GM19099 (cell line): ENCODE data around the gene PLA2G12A.

Experiments used
- POLR2A ChIP-seq: IDR thresholded peaks from 3 replicates; pipeline ENCODE4 v1.6.1; 2011; ENCODE audit warnings: low read depth; ENCODE audit not compliant: insufficient read length; ENCODE audit errors: extremely low read depth

The PLA2G12A gene

DNA sequence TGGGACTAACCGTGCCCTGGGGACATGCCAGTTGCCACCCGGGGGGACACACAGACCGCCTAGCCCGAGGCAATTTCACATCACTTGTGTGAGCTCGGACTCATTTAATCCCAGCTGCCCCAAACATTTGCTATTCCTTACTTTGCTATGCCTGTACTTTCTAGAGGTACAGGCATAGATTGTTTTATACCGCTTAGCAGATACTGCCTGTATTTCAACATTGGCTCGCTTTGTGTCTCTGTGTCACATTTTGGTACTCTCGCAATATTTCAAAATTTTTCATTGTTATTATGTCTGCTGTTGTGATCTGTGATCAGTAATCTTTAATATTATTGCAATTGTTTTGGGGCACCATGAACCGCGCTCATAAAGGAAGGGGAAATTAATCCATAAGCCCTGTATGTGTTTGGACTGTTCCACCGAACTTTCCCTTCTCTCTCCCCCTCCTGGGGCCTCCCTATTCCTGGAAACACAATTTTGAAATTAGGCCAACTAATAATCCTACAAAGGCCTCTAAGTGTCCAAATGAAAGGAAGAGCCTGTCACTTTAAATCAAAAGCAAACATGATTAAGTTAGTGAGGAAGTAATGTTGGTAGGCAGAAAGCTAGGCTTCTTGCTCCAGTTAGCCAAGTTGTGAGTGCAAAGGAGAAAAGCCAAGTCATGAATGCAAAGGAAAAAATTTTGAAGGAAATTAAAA, 26.1 kb downstream of the PLA2G12A start:
- TF ChIP-seq POLR2A: no peak

DNA sequence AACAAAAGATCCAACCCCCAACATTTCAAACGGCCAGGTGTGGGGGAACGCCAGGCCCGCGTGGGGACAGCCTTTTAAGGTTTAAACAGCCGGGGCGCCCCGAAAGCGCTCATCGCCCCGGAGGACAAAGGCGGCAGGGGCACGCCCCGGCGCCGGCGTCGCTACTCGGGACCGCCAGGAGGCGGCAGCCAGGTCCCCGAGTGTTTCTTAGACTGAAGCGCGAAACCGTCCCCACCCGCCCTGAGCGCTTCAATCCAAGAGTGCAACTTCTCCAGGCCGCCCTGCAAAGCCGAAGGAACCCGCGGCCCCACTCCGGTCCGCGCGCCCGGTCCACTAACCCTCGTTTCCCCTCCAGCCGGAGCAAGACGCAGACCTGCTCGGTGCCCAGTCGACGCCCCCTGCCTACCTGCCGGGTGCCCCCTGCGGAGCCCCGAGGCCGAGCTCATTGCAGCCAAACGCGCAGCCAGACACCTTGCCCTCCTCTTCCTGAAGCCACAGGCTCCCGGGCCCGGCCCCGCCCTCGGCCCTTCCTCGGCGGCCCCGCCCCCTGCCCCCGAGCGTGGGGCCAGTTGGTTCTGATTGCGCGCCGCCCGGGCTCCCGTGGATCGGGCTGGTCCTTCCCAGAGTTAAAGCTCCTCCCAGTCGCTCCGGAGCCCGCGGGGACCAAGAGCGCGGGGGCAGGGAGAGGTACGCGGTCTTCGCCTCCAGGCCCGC, 26.8 kb downstream of the PLA2G12A start, which contains the start of gene CASP6:
TSS of gene CASP6 (minus strand) at position 496 of the 714 bp plus-strand sequence. CDS start at position 446, 50 bp downstream.
- TF ChIP-seq POLR2A: peak; percentile 70

DNA sequence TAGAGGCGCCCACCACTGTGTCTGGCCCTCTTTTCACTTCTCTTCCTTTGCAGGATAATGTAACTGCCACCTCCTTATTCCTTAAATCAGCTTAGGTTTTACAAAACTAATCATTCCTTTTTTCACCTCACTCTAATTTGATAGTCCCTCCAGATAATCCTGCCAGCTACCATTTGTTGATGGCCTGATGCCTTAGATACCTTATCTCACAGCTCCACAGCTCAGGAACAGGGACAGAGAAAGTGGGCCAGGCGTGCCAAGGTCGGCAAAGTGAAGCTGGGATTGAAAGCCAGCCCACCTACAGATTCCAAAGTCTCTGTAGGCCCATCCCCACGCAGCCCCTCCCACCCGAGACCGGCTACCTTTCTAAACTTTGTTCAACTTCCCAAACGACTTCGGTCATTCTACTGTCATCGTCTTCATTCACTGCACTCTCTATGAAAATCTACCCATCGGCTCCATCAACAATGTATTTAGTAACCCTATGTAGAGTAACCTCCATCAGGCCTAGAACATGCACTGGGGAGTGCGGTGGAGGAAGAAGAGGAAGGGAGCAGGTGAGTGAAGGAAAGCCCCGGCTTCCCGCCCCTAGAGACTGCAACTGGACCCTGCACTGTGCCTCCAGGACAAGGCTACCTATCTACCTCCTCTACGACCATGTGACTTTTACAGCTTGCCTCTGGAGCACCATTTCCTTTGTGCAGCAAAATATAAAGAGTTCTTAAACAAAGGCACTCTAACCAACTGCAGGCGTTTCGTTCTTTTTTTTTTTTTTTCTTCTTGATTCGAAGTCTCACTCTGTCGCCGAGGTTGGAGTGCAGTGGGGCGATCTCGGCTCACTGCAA, 28.1 kb downstream of the PLA2G12A start:
- TF ChIP-seq POLR2A: no peak

GRCh38 chr4:109699553-109700225, 30.2 kb downstream of the PLA2G12A start:
- TF ChIP-seq POLR2A: no peak

DNA sequence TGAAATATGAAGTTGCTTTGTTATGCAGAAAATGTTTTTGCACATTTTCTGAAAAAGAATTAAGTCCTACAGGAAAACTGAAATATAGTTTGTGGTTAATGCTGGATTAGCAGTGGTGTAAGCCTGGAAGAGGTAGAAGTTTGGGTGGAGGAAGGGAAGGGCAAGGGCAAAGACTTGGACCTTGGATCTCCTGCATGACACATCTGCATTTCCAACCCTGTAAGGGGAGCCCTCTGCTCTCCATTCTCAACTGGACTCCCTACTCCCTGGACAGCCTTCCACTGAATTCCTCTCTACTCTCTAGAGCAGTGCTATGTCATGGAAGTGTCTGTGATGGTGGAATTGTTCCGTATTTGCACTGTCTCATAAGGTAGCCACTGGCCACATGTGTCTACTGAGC, 31.2 kb downstream of the PLA2G12A start:
- no peak for TF ChIP-seq POLR2A

GRCh38 chr4:109691411-109691920, 38.4 kb downstream of the PLA2G12A start:
- TF ChIP-seq POLR2A: no peak

DNA sequence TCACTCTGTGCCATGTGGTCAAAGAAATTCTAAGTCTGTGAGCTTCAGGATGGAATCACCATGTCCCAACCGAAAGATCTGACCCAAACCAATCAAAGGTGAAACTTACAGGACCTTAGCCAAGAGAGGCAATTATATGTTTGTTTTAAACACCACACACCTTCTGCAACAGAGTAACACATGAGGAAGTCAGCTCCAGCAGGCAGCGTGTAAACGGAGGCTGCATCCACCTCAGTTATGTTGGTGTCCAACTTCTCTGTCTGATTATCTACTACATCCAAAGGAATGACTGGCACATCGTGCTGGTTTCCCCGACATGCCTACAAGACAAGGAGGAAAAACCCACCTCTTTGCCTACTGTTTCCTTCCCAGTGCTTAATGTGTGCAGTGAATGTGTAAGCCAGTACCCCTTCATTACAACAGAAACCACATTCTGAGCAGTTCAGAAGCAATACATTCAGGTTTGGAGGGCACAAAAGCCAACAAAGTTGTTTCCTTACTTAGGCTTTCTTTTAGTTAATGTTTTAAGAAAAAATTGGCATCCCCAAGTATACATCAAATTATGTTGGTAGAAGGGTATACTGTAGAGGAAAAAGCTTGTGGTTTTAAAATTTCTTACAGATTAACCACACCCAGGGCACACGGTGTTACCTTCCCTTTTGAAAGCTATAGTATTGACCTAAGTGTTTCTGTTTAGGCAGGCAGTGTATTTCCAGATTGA, 39.0 kb downstream of the PLA2G12A start:
- TF ChIP-seq POLR2A: no peak

DNA sequence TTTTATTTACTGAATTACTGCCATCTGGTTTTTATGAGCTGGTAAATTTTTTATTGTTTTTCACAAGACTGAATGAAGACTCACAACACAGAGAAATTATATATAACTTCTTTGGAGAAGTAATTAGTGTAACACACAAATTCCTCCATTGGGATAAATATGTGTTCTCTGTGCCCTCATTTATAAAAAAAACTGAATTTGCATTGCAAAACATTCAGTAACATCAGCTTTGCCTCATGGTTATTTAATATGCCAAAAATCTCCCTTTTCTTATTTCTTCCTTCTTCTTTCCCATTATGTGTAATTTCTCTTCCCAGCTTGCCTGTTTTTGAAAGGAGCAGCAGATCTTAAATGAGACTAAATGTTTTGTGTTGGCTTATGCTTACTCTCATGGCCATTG, 45.1 kb downstream of the PLA2G12A start:
- TF ChIP-seq POLR2A: no peak

- no peak for TF ChIP-seq POLR2A
Measured at GRCh38 chr4:109683621-109684253, 46.1 kb downstream of the PLA2G12A start.

- TF ChIP-seq POLR2A: no peak
Measured at GRCh38 chr4:109682875-109683274, 47.0 kb downstream of the PLA2G12A start.

DNA sequence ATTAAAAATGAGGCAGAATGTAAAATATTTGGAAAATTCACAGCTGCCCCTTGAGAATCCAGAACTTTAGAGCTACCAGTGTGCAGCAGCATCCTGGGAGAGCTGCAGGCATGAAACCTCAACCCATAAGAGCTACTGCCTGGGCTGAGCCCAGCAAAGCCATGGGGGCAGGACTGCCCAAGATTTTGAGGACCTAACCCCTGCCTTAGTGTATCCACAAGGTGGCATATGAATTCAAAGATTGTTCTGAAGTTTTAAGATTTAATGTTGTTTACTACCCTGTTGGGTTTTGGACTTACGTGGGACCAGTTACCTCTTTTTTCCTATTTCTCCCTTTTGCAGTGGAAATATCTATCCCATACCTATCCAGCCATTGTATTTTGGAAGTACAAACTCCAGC, 53.0 kb downstream of the PLA2G12A start:
- TF ChIP-seq POLR2A: no peak

- no peak for TF ChIP-seq POLR2A
Measured at GRCh38 chr4:109675843-109676242, 54.0 kb downstream of the PLA2G12A start.

GRCh38 chr4:109675181-109675580, 54.7 kb downstream of the PLA2G12A start:
- no peak for TF ChIP-seq POLR2A

DNA sequence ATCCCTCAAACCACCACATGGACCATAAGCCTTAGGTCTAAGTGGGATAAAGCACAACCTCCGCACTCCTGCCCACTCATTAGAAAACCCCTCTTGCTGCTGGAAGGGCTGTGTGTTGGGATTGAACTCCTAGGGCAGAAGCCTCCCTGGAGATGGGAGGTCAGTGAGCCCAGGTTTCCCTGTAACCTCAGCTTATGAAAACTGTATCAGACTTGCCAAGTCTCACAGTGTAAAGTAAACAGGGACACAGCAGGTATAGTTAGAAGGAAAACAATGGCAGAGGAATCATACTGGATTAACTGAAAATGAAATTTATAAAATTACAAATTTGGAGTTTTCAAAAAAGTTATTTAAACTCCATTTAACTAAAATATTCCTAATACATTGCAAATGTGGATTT, 56.6 kb downstream of the PLA2G12A start:
- TF ChIP-seq POLR2A: no peak
